ENCODE measurements around the gene GNB5.

GRCh38 chr15:52163321-52164190 is 27.6 kb downstream of the GNB5 start:
- TF ChIP-seq CTCF (IDR thresholded peaks at IDR 0.05; ENCODE audit: poor library complexity, severe bottlenecking) (no peak), EZH2 (IDR thresholded peaks at IDR 0.05; ENCODE audit: borderline replicate concordance, insufficient read depth, low read length, poor library complexity, severe bottlenecking) (no peak)

All from neural cell (in vitro differentiated cells).